GM06990 (cell line): Measurements from ENCODE around the gene FOSL1.
A peak's percentile ranks its signal among the peaks of the same experiment; 100 is the strongest.

Experiments used
- DNase-seq: peaks from one replicate; pipeline ENCODE4 v3.0.0-alpha.2; 2011; ENCODE audit not compliant: insufficient read length; ENCODE audit errors: extremely low read depth
- H3K27me3 ChIP-seq: replicated peaks from 2 replicates; pipeline ENCODE4 v1.6.0; 2011; ENCODE audit warnings: low read length; ENCODE audit not compliant: control insufficient read depth, insufficient read depth
- H3K36me3 ChIP-seq: 2 replicates; pipeline ENCODE4 v1.5.1; 2011; ENCODE audit warnings: low read length; ENCODE audit not compliant: control insufficient read depth, insufficient read depth
- H3K4me3 ChIP-seq: replicated peaks from 2 replicates; pipeline ENCODE4 v1.5.1; 2011; ENCODE audit warnings: low read depth, mild to moderate bottlenecking, control low read depth, low read length
- CTCF ChIP-seq: IDR thresholded peaks from 2 replicates; pipeline ENCODE4 v1.5.1; 2011; ENCODE audit warnings: low read length, control low read depth, mild to moderate bottlenecking, inconsistent platforms; ENCODE audit not compliant: insufficient read depth, poor library complexity, severe bottlenecking

FOSL1 gene

DNA sequence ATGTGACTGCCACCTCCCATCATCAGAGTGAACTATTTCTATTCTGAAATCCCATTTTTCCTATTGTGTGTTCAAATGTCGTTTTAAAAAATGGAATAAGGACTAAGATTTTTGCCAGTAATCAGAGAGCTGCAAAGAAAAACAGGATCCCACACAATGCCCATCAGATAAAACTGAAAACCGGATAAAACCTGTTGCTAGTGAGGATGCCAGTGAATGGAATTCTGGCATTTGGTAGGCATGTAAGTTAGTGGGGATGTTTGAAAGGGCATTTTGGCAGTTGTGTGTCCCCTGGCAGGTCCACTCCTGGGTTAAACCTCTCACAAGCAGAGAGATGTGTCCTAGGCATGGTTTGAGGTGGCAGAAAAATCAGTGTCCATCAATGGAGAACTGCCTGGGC, 25.2 kb upstream of the FOSL1 start:
- DNase-seq = no peak

GRCh38 chr11:65922565-65922964, 22.4 kb upstream of the FOSL1 start:
- TF ChIP-seq CTCF = no peak
- no peak for DNase-seq
- H3K36me3 ChIP-seq = peaks cover 13% of the 10 kb centered on the region

More for the DNA sequence above, 25.2 kb upstream of the FOSL1 start:
- H3K36me3 ChIP-seq = peaks cover 13% of the 10 kb centered on the region
- no peak for TF ChIP-seq CTCF
- no peak overlapping the region for H3K4me3 ChIP-seq
- H3K27me3 ChIP-seq = no peaks in the 10 kb centered on the region

DNA sequence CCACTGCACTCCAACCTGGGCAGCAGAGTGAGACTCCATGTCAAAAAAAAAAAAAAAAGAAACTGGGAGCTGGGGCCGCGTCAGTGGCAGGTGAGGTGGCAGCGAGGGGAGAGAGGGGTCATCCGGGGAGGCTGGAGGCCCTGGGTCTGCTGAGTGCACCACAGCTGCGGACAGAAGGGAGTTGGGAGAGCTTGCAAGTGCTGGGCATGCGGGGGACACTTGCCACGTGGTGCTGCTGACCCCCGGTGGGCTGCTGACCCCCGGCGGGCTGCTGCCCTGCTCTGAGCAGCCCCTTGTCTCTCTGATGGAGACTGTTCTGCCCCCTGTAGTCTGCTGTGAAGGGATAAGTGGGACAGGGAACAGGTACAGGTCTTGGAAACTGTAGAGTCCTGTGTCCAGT, 21.7 kb upstream of the FOSL1 start:
- Histone ChIP-seq H3K36me3 (peaks cover 15% of the 10 kb centered on the region), H3K4me3 (no peak overlapping the region), H3K27me3 (no peaks in the 10 kb centered on the region)
- no peak for TF ChIP-seq CTCF
- no peak for DNase-seq

More at GRCh38 chr11:65922565-65922964, 22.4 kb upstream of the FOSL1 start:
- Histone ChIP-seq H3K27me3 (no peaks in the 10 kb centered on the region), H3K4me3 (no peak overlapping the region)

- peaks cover 15% of the 10 kb centered on the region for H3K36me3 ChIP-seq
- TF ChIP-seq CTCF = no peak
- H3K4me3 ChIP-seq = no peak overlapping the region; the same call in 1 of the 2 replicates
- no peak for DNase-seq
- H3K27me3 ChIP-seq = no peaks in the 10 kb centered on the region
Measured at GRCh38 chr11:65921033-65921555, 20.9 kb upstream of the FOSL1 start.

DNA sequence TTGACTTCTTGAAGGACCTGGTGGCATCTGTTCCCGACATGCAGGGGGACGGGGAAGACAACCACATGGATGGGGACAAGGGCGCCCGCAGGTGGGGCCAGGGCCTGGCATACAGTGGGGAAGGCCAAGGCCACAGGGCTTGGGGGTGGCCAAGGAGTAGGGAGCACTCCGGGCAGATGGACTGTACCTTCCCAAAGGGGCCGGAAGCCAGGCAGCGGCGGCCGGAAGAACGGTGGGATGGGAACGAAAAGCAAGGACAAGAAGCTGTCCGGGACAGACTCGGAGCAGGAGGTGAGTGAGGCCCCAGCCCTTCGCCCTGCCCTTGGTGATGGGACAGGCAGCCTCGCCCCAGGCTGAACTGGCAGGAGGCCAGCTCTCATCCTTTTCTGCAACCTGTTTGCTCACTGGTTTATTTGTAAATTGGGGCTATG, 20.2 kb upstream of the FOSL1 start:
- DNase-seq = no peak
- peaks cover 15% of the 10 kb centered on the region for H3K36me3 ChIP-seq
- TF ChIP-seq CTCF = no peak
- H3K4me3 ChIP-seq = peak overlapping the region; percentile 74
- no peaks in the 10 kb centered on the region for H3K27me3 ChIP-seq

DNA sequence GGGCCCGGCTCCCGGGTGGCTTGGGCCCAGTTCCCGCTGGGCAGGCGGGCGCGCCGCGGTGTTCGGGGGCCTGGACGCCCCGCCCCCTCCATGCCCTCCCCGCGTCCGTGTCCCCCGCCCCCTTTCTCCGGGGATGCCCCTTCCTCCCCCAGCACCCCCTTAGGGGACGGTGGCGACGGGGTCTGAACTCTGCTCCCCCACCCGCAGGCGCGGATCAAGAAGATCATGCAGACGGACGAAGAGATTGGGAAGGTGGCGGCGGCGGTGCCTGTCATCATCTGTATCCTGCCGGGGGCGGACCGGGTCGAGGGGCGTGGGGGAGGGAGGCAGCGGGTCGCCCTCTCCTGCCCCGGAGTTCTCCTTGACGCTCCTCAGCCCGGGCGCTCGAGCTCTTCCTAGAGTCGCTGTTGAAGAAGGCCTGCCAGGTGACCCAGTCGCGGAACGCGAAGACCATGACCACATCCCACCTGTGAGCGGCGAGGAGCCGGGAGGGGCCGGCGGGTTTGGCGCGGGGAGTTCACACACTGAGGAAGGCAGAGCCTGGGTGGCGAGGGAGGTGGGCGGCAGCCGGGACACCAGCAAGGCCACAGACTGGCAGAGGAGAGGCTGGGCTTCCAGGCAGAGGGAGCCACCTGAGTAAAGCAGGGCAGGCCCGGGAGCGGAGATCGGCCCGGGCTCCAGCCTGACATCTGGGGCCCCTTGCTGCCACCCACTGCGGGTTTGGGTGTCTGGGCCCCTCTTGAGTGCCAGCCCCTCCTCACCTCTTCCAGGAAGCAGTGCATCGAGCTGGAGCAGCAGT, 19.6 kb upstream of the FOSL1 start:
- Histone ChIP-seq H3K27me3 (no peaks in the 10 kb centered on the region), H3K4me3 (peak overlapping the region; percentile 74), H3K36me3 (peaks cover 15% of the 10 kb centered on the region)
- no peak for TF ChIP-seq CTCF
- no peak for DNase-seq
